OCI-LY1 (cell line): ENCODE data around the gene FDX1.

Source experiments
- CTCF ChIP-seq: fragments of 200-600 bp; sonication (generic), shearing (Covaris generic); IDR thresholded peaks from 2 replicates; pipeline ENCODE4 v1.5.1; 2017; ENCODE audit warnings: mild to moderate bottlenecking, antibody characterized with exemption, low read length, moderate library complexity, mixed read lengths
- EZH2 ChIP-seq: fragments of 200-600 bp; sonication (generic), shearing (Covaris generic); IDR thresholded peaks from 2 replicates; pipeline ENCODE4 v1.8.0; 2017; ENCODE audit warnings: borderline replicate concordance, mixed run types, mild to moderate bottlenecking, antibody characterized with exemption, low read length, moderate library complexity, mixed read lengths

- no peak for TF ChIP-seq CTCF
- TF ChIP-seq EZH2 = no peak
Measured at GRCh38 chr11:110490886-110491285, 61.1 kb downstream of the FDX1 start.
